Naive thymus-derived CD4-positive, alpha-beta T cell (primary cell): ENCODE measurements around the gene CGB2. TPM values are rescaled to one million over a fixed set of nuclear protein-coding genes. Genes with fewer than 3 reads are reported as not detected.

Experiments
- ATAC-seq: fragments of 150-1000 bp; cut with Tn5 transposase; 2 replicates; pipeline ENCODE4 v1.10.0; 2021; ENCODE audit warnings: mild to moderate bottlenecking, moderate library complexity
- CTCF ChIA-PET: fragments of 350-600 bp; sonication (Branson Sonifier 250); formaldehyde crosslinking; loops from one replicate; lab custom pipeline; 2021; ENCODE audit warnings: antibody characterized with exemption; lab: Charles Lee
- POLR2A ChIA-PET: fragments of 350-600 bp; sonication (Branson Sonifier 250); formaldehyde crosslinking; loops from one replicate; lab custom pipeline; 2021; ENCODE audit warnings: antibody characterized with exemption, inconsistent platforms; lab: Charles Lee
- DNase-seq, 9 donors: peaks; one replicate each; pipeline versions ENCODE4 v3.0.0 to v3.0.0-alpha.2; 2020 to 2022; ENCODE audit warnings: mixed read lengths in 1 of 9
- H3K27ac ChIP-seq: one replicate; pipeline ENCODE4 v1.7.0; 2013; ENCODE audit warnings: mild to moderate bottlenecking, low read depth, low read length, moderate library complexity
- H3K27me3 ChIP-seq, 2 donors: one replicate each; pipeline ENCODE4 v1.7.0; 2013; ENCODE audit warnings: low read length in 2 of 2, mild to moderate bottlenecking in 2 of 2, moderate library complexity in 2 of 2; ENCODE audit not compliant: control insufficient read depth in 2 of 2, insufficient read depth in 2 of 2
- H3K36me3 ChIP-seq, 3 experiments: 1 replicate in 2 of 3; 2 replicates in 1 of 3; pipeline ENCODE4 v1.7.0; 2013; ENCODE audit warnings: low read length in 3 of 3, mild to moderate bottlenecking in 3 of 3, moderate library complexity in 1 of 3; ENCODE audit not compliant: insufficient read depth in 3 of 3, control insufficient read depth in 2 of 3
- H3K4me1 ChIP-seq, 2 donors: one replicate each; pipeline ENCODE4 v1.7.0; 2013; ENCODE audit warnings: low read length in 2 of 2, mild to moderate bottlenecking in 2 of 2, moderate library complexity in 1 of 2; ENCODE audit not compliant: control insufficient read depth in 2 of 2, insufficient read depth in 2 of 2
- H3K4me3 ChIP-seq: 2 replicates; pipeline ENCODE4 v1.7.0; 2013; ENCODE audit warnings: mild to moderate bottlenecking, low read length
- H3K9me3 ChIP-seq, 3 experiments: 1 replicate in 2 of 3; 2 replicates in 1 of 3; pipeline ENCODE4 v1.7.0; 2013; ENCODE audit warnings: low read length in 3 of 3; ENCODE audit not compliant: control insufficient read depth in 2 of 3
- H3K27ac Mint-ChIP-seq, 9 donors: one replicate each; pipeline ENCODE4 v1.8.0; 2020 to 2022; ENCODE audit warnings: mixed read lengths in 9 of 9, mild to moderate bottlenecking in 8 of 9, moderate library complexity in 5 of 9, inconsistent platforms in 2 of 9
- H3K27me3 Mint-ChIP-seq, 5 donors: one replicate each; pipeline ENCODE4 v1.8.0; 2021 to 2022; ENCODE audit warnings: mixed read lengths in 5 of 5, mild to moderate bottlenecking in 1 of 5
- H3K36me3 Mint-ChIP-seq, 5 donors: one replicate each; pipeline ENCODE4 v1.8.0; 2020 to 2022; ENCODE audit warnings: mixed read lengths in 5 of 5, mild to moderate bottlenecking in 3 of 5, inconsistent platforms in 1 of 5
- H3K4me1 Mint-ChIP-seq, 7 donors: one replicate each; pipeline ENCODE4 v1.8.0; 2020 to 2022; ENCODE audit warnings: mixed read lengths in 7 of 7, mild to moderate bottlenecking in 3 of 7, inconsistent platforms in 1 of 7
- H3K4me3 Mint-ChIP-seq, 10 donors: one replicate each; pipeline ENCODE4 v1.8.0; 2020 to 2022; ENCODE audit warnings: mild to moderate bottlenecking in 10 of 10, mixed read lengths in 10 of 10, moderate library complexity in 6 of 10, inconsistent platforms in 2 of 10
- H3K9me3 Mint-ChIP-seq, 11 donors: one replicate each; pipeline ENCODE4 v1.8.0; 2020 to 2022; ENCODE audit warnings: mixed read lengths in 11 of 11, mild to moderate bottlenecking in 4 of 11, inconsistent platforms in 1 of 11, moderate library complexity in 1 of 11
- intact Hi-C, 2 donors: fragments of 100-400 bp; cut with micrococcal nuclease; formaldehyde crosslinking; loops; one replicate each; pipeline ENCODE4 v1.15.1; 2023
- polyA plus RNA-seq, 2 donors: library from polyadenylated mRNA; unstranded; fragments of 300-500 nt; fragmentation: Illumina TruSeq; gene quantifications; one replicate each; pipeline ENCODE4 v1.2.3, GENCODE V29; 2021
- total RNA-seq, 6 experiments: library from RNA in 5 of 6; stranded (reverse) in 5 of 6; gene quantifications; 1 replicate in 5 of 6; 2 replicates in 1 of 6; pipeline ENCODE4 v1.2.3 and lab custom pipeline; 2021 to 2026

The CGB2 gene
- total and polyA plus RNA-seq, 7 experiments from 2014 or later: not detected

GRCh38 chr19:49004133-49004532 is 27.6 kb upstream of the CGB2 start:
- Histone ChIP-seq H3K4me3 (no peak overlapping the region), H3K27me3 (no peaks in the 10 kb centered on the region), H3K27ac (no peak overlapping the region), H3K36me3 (peaks cover 0 to 57% (median 3%) of the 10 kb centered on the region in 3 experiments), H3K4me1 (no peaks in the 10 kb centered on the region), H3K9me3 (no peaks in the 10 kb centered on the region)
- ChIA-PET CTCF (interaction anchor here (0.6 to 0.9 kb wide), 2 partner anchors 10 to 209 kb away, joined by 3 to 8 read pairs; partner anchors contain the start of gene RUVBL2), POLR2A (no interaction called here)
- intact Hi-C loops: no loop called here
- no peak overlapping the region for H3K27ac Mint-ChIP-seq
- no peaks in the 10 kb centered on the region for H3K27me3 Mint-ChIP-seq
- peaks cover 0 to 21% (median 0%) of the 10 kb centered on the region in 5 donors for H3K36me3 Mint-ChIP-seq
- DNase-seq (no peak), ATAC-seq (no peak)
- H3K4me1 Mint-ChIP-seq: peaks cover 0 to 7% (median 4%) of the 10 kb centered on the region in 7 donors
- no peak overlapping the region for H3K4me3 Mint-ChIP-seq
- no peaks in the 10 kb centered on the region for H3K9me3 Mint-ChIP-seq

- Histone ChIP-seq H3K27me3 (no peaks in the 10 kb centered on the region), H3K36me3 (peaks cover 0 to 65% (median 3%) of the 10 kb centered on the region in 3 experiments), H3K4me1 (no peaks in the 10 kb centered on the region), H3K9me3 (no peaks in the 10 kb centered on the region), H3K4me3 (no peak overlapping the region), H3K27ac (no peak overlapping the region)
- no peak for ATAC-seq
- H3K4me3 Mint-ChIP-seq: no peak overlapping the region
- H3K36me3 Mint-ChIP-seq: peaks cover 0 to 16% (median 0%) of the 10 kb centered on the region in 5 donors
- intact Hi-C loops: no loop called here
- H3K9me3 Mint-ChIP-seq: no peaks in the 10 kb centered on the region
- ChIA-PET POLR2A (no interaction called here), CTCF (no interaction called here)
- no peak for DNase-seq
- H3K27me3 Mint-ChIP-seq: no peaks in the 10 kb centered on the region
- H3K27ac Mint-ChIP-seq: peak overlapping the region in 1 of 9 donors; percentile 33
- H3K4me1 Mint-ChIP-seq: peaks cover 0 to 1% (median 0%) of the 10 kb centered on the region in 7 donors
Observed at GRCh38 chr19:49004964-49005614, 26.6 kb upstream of the CGB2 start.

GRCh38 chr19:49006905-49007304 is 24.8 kb upstream of the CGB2 start:
- CTCF ChIA-PET: no interaction called here
- intact Hi-C loops: no loop called here
- peaks cover 0 to 1% (median 0%) of the 10 kb centered on the region in 7 donors for H3K4me1 Mint-ChIP-seq
- H3K27ac Mint-ChIP-seq: no peak overlapping the region
- H3K36me3 Mint-ChIP-seq: peaks cover 0 to 21% (median 4%) of the 10 kb centered on the region in 5 donors
- Histone ChIP-seq H3K36me3 (peaks cover 0 to 82% (median 3%) of the 10 kb centered on the region in 3 experiments), H3K4me1 (no peaks in the 10 kb centered on the region), H3K9me3 (no peaks in the 10 kb centered on the region), H3K27me3 (no peaks in the 10 kb centered on the region), H3K4me3 (no peak overlapping the region), H3K27ac (no peak overlapping the region)
- POLR2A ChIA-PET: interaction anchor here (1.1 kb wide), 1 partner anchor 15 kb away, joined by 4 read pairs; no protein-coding TSS in a partner anchor
- no peak overlapping the region for H3K4me3 Mint-ChIP-seq
- no peak for DNase-seq
- no peaks in the 10 kb centered on the region for H3K9me3 Mint-ChIP-seq
- ATAC-seq: no peak
- H3K27me3 Mint-ChIP-seq: no peaks in the 10 kb centered on the region

GRCh38 chr19:49009828-49010227 is 21.9 kb upstream of the CGB2 start:
- no peaks in the 10 kb centered on the region for H3K9me3 Mint-ChIP-seq
- ATAC-seq (no peak), DNase-seq (no peak)
- Histone ChIP-seq H3K9me3 (no peaks in the 10 kb centered on the region), H3K4me1 (no peaks in the 10 kb centered on the region), H3K4me3 (no peak overlapping the region), H3K27me3 (no peaks in the 10 kb centered on the region), H3K36me3 (peaks cover 0 to 62% (median 3%) of the 10 kb centered on the region in 3 experiments), H3K27ac (no peak overlapping the region)
- H3K36me3 Mint-ChIP-seq: peaks cover 0 to 16% (median 4%) of the 10 kb centered on the region in 5 donors
- no peak overlapping the region for H3K27ac Mint-ChIP-seq
- no peaks in the 10 kb centered on the region for H3K27me3 Mint-ChIP-seq
- no peak overlapping the region for H3K4me3 Mint-ChIP-seq
- no peaks in the 10 kb centered on the region for H3K4me1 Mint-ChIP-seq
- ChIA-PET POLR2A (interaction anchor here (0.8 kb wide), 1 partner anchor 16 kb away, joined by 5 read pairs; the partner anchor contains the start of gene RUVBL2), CTCF (interaction anchor here (0.7 kb wide), 1 partner anchor 8 kb away, joined by 9 read pairs; no protein-coding TSS in a partner anchor)
- intact Hi-C loops: no loop called here

- ChIA-PET POLR2A (no interaction called here), CTCF (interaction anchor here (0.6 kb wide), 1 partner anchor 9 kb away, joined by 3 read pairs; no protein-coding TSS in a partner anchor)
- Mint-ChIP-seq H3K27ac (peak overlapping the region in 1 of 9 donors; percentile 51), H3K36me3 (peaks cover 0 to 16% (median 4%) of the 10 kb centered on the region in 5 donors), H3K4me3 (no peak overlapping the region), H3K27me3 (no peaks in the 10 kb centered on the region), H3K4me1 (no peaks in the 10 kb centered on the region), H3K9me3 (no peaks in the 10 kb centered on the region)
- H3K4me3 ChIP-seq: no peak overlapping the region
- H3K27me3 ChIP-seq: no peaks in the 10 kb centered on the region
- no peaks in the 10 kb centered on the region for H3K9me3 ChIP-seq
- peaks cover 0 to 62% (median 3%) of the 10 kb centered on the region in 3 experiments for H3K36me3 ChIP-seq
- no peaks in the 10 kb centered on the region for H3K4me1 ChIP-seq
- H3K27ac ChIP-seq: no peak overlapping the region
- no peak for DNase-seq
- intact Hi-C loops: no loop called here
- no peak for ATAC-seq
Observed at GRCh38 chr19:49010453-49010852, 21.2 kb upstream of the CGB2 start.

GRCh38 chr19:49011194-49011593 is 20.5 kb upstream of the CGB2 start:
- H3K9me3 Mint-ChIP-seq: no peaks in the 10 kb centered on the region

More at GRCh38 chr19:49011194-49011593, 20.5 kb upstream of the CGB2 start:
- H3K36me3 Mint-ChIP-seq: peaks cover 0 to 16% (median 4%) of the 10 kb centered on the region in 5 donors
- no peak overlapping the region for H3K27ac Mint-ChIP-seq
- Histone ChIP-seq H3K4me1 (no peaks in the 10 kb centered on the region), H3K36me3 (peaks cover 0 to 59% (median 3%) of the 10 kb centered on the region in 3 experiments), H3K27me3 (no peaks in the 10 kb centered on the region), H3K27ac (no peak overlapping the region), H3K4me3 (no peak overlapping the region), H3K9me3 (no peaks in the 10 kb centered on the region)
- H3K4me1 Mint-ChIP-seq: no peaks in the 10 kb centered on the region
- H3K4me3 Mint-ChIP-seq: no peak overlapping the region
- ChIA-PET POLR2A (no interaction called here), CTCF (interaction anchor here (0.6 kb wide), 1 partner anchor 9 kb away, joined by 3 read pairs; no protein-coding TSS in a partner anchor)
- intact Hi-C loops: no loop called here
- no peaks in the 10 kb centered on the region for H3K27me3 Mint-ChIP-seq
- no peak for DNase-seq
- no peak for ATAC-seq
